GM23338 (cell line): Measurements from ENCODE around the gene LMOD1. TPM values are rescaled to one million over a fixed set of nuclear protein-coding genes. Genes with fewer than 3 reads are reported as not detected.

Source experiments
- ATAC-seq: fragments of 200-7000 bp; cut with Tn5 transposase; 3 replicates; pipeline ENCODE4 v1.9.1; 2020
- DNase-seq: peaks from one replicate; pipeline ENCODE4 v3.0.0-alpha.2; 2015; ENCODE audit warnings: low spot score
- H2AFZ ChIP-seq: fragments of 200-600 bp; sonication (generic); 2 replicates; pipeline ENCODE4 v1.8.0; 2016; ENCODE audit warnings: antibody characterized with exemption, mild to moderate bottlenecking, moderate library complexity
- H3F3A ChIP-seq: fragments of 200-600 bp; sonication (generic); replicated peaks from 2 replicates; pipeline ENCODE4 v1.8.0; 2017; ENCODE audit warnings: antibody characterized with exemption, mixed run types, low read depth
- H3K27ac ChIP-seq: fragments of 200-600 bp; sonication (generic); 2 replicates; pipeline ENCODE4 v1.6.1; 2016; ENCODE audit warnings: low read depth
- H3K27me3 ChIP-seq: fragments of 200-600 bp; sonication (generic); 2 replicates; pipeline ENCODE4 v1.8.0; 2016; ENCODE audit warnings: mild to moderate bottlenecking, mixed run types, moderate library complexity; ENCODE audit not compliant: insufficient read depth
- H3K36me3 ChIP-seq: fragments of 200-600 bp; sonication (generic); 2 replicates; pipeline ENCODE4 v1.8.0; 2016; ENCODE audit warnings: mild to moderate bottlenecking; ENCODE audit not compliant: insufficient read depth
- H3K4me1 ChIP-seq: fragments of 200-600 bp; sonication (generic); 2 replicates; pipeline ENCODE4 v1.8.0; 2016; ENCODE audit warnings: mild to moderate bottlenecking, moderate library complexity; ENCODE audit not compliant: insufficient read depth
- H3K4me2 ChIP-seq: fragments of 200-600 bp; sonication (generic); 2 replicates; pipeline ENCODE4 v1.7.1; 2017; ENCODE audit warnings: mixed run types
- H3K4me3 ChIP-seq: fragments of 200-600 bp; sonication (generic); 2 replicates; pipeline ENCODE4 v1.6.1; 2016; ENCODE audit warnings: mixed run types
- H3K79me2 ChIP-seq: fragments of 200-600 bp; sonication (generic); replicated peaks from 2 replicates; pipeline ENCODE4 v1.8.0; 2017; ENCODE audit warnings: mild to moderate bottlenecking; ENCODE audit not compliant: insufficient read depth
- H3K9me2 ChIP-seq: fragments of 200-600 bp; sonication (generic); 2 replicates; pipeline ENCODE4 v1.8.0; 2017; ENCODE audit not compliant: insufficient read depth
- H4K20me1 ChIP-seq: fragments of 200-600 bp; sonication (generic); replicated peaks from 2 replicates; pipeline ENCODE4 v1.8.0; 2017; ENCODE audit warnings: mild to moderate bottlenecking; ENCODE audit not compliant: insufficient read depth
- H3K27ac Mint-ChIP-seq: 2 replicates; pipeline ENCODE4 v1.8.0; 2020; ENCODE audit warnings: inconsistent platforms, mild to moderate bottlenecking, moderate library complexity, mixed read lengths
- H3K27me3 Mint-ChIP-seq: 3 replicates; pipeline ENCODE4 v1.8.0; 2022; ENCODE audit warnings: low read depth, mild to moderate bottlenecking, moderate library complexity, mixed read lengths, inconsistent platforms; ENCODE audit not compliant: insufficient read depth, poor library complexity
- H3K36me3 Mint-ChIP-seq: 3 replicates; pipeline ENCODE4 v1.8.0; 2021; ENCODE audit warnings: low read depth, mild to moderate bottlenecking, inconsistent platforms, moderate library complexity, mixed read lengths
- H3K4me1 Mint-ChIP-seq: 3 replicates; pipeline ENCODE4 v1.8.0; 2020; ENCODE audit warnings: mild to moderate bottlenecking, inconsistent platforms, mixed read lengths
- H3K4me3 Mint-ChIP-seq: 3 replicates; pipeline ENCODE4 v1.8.0; 2021; ENCODE audit warnings: moderate library complexity, mild to moderate bottlenecking, inconsistent platforms, mixed read lengths
- H3K9me3 Mint-ChIP-seq: 3 replicates; pipeline ENCODE4 v1.8.0; 2020; ENCODE audit warnings: moderate library complexity, mild to moderate bottlenecking, inconsistent platforms, mixed read lengths
- CREB1 ChIP-seq: fragments of 250-450 bp; sonication (Bioruptor Pico); IDR thresholded peaks from 2 replicates; pipeline ENCODE4 v1.5.0; 2020; ENCODE audit warnings: low read depth, mild to moderate bottlenecking, moderate library complexity
- CTCF ChIP-seq, 2 experiments: fragments of 200-600 bp in 1 of 2; sonication (generic) in 1 of 2; conservative IDR thresholded peaks; 2 replicates each; pipeline versions ENCODE4 v1.5.1 to v1.6.1; 2016 to 2017; ENCODE audit warnings: antibody characterized with exemption in 2 of 2, low read depth in 2 of 2, mild to moderate bottlenecking in 2 of 2, moderate library complexity in 1 of 2
- EZH2 ChIP-seq: fragments of 200-600 bp; sonication (generic); IDR thresholded peaks from one replicate; pipeline ENCODE4 v1.8.0; 2017; ENCODE audit warnings: antibody characterized with exemption, mild to moderate bottlenecking, low read depth; ENCODE audit not compliant: unreplicated experiment
- EZH2phosphoT487 ChIP-seq: fragments of 200-600 bp; sonication (generic); IDR thresholded peaks from one replicate; pipeline ENCODE4 v1.8.1; 2018; ENCODE audit warnings: antibody characterized with exemption; ENCODE audit not compliant: unreplicated experiment
- REST ChIP-seq: IDR thresholded peaks from one replicate; pipeline ENCODE4 v1.6.1; 2018; ENCODE audit warnings: antibody characterized with exemption; ENCODE audit not compliant: unreplicated experiment
- STAT1 ChIP-seq: IDR thresholded peaks from one replicate; pipeline ENCODE4 v1.6.1; 2016; ENCODE audit warnings: antibody characterized with exemption; ENCODE audit not compliant: unreplicated experiment
- ZNF114 ChIP-seq: fragments of 250-450 bp; sonication (Bioruptor Pico); IDR thresholded peaks from 2 replicates; pipeline ENCODE4 v1.5.0; 2020; ENCODE audit warnings: mild to moderate bottlenecking, moderate library complexity
- polyA plus RNA-seq: library from polyadenylated mRNA; unstranded; fragments of >200 nt; fragmentation: Nextera tagmentation; extraction: Ambion mirVana; gene quantifications from 2 replicates; pipeline ENCODE4 v1.2.1, GENCODE V29; 2016
- total RNA-seq: library from RNA; depleted of rRNA; stranded (reverse); fragments of >200 nt; shearing (Covaris generic); gene quantifications from 2 replicates; pipeline ENCODE4 v1.2.3, GENCODE V29; 2014

LMOD1 gene
- total and polyA plus RNA-seq, 2 experiments from 2014 or later = 0.74 to 1.7 TPM

- Histone ChIP-seq H3F3A (no peaks in the 10 kb centered on the region), H3K27ac (no peak overlapping the region), H3K9me2 (0 out of 2 replicates have a peak, but pooled peaks cover 7% of the 10 kb centered on the region), H3K4me1 (peaks cover 15% of the 10 kb centered on the region), H3K79me2 (no peaks in the 10 kb centered on the region), H2AFZ (no peak overlapping the region), H3K4me3 (no peak overlapping the region), H4K20me1 (no peaks in the 10 kb centered on the region), H3K36me3 (no peaks in the 10 kb centered on the region), H3K27me3 (no peaks in the 10 kb centered on the region), H3K4me2 (no peak overlapping the region)
- Mint-ChIP-seq H3K36me3 (no peaks in the 10 kb centered on the region; the same call in 2 of the 3 replicates), H3K27ac (no peak overlapping the region), H3K9me3 (no peaks in the 10 kb centered on the region), H3K4me3 (no peak overlapping the region), H3K27me3 (peaks cover 15% of the 10 kb centered on the region), H3K4me1 (peaks cover 27% of the 10 kb centered on the region)
- ATAC-seq (no peak), DNase-seq (no peak)
- no peak for TF ChIP-seq EZH2
- no peak for TF ChIP-seq ZNF114 (CRISPR knock-in tag)
- TF ChIP-seq EZH2phosphoT487 = no peak
- TF ChIP-seq CREB1 (CRISPR knock-in tag) = no peak
- no peak for TF ChIP-seq STAT1
- no peak for TF ChIP-seq CTCF (conservative IDR thresholded peaks at IDR 0.05; ENCODE audit: low read depth in 2 of 2)
Observed at GRCh38 chr1:201898992-201899391, 47.4 kb downstream of the LMOD1 start.

GRCh38 chr1:201898240-201898894, 48.0 kb downstream of the LMOD1 start:
- Mint-ChIP-seq H3K36me3 (no peaks in the 10 kb centered on the region; the same call in 2 of the 3 replicates), H3K4me1 (peaks cover 33% of the 10 kb centered on the region), H3K27ac (no peak overlapping the region), H3K4me3 (no peak overlapping the region), H3K27me3 (peaks cover 15% of the 10 kb centered on the region), H3K9me3 (no peaks in the 10 kb centered on the region)
- ATAC-seq = no peak
- Histone ChIP-seq H3K4me2 (no peak overlapping the region), H2AFZ (no peak overlapping the region), H3K36me3 (no peaks in the 10 kb centered on the region), H3K4me1 (peaks cover 16% of the 10 kb centered on the region), H3F3A (no peaks in the 10 kb centered on the region), H4K20me1 (no peaks in the 10 kb centered on the region), H3K27me3 (no peaks in the 10 kb centered on the region), H3K9me2 (0 out of 2 replicates have a peak, but pooled peaks cover 7% of the 10 kb centered on the region), H3K27ac (no peak overlapping the region), H3K79me2 (no peaks in the 10 kb centered on the region), H3K4me3 (no peak overlapping the region)
- DNase-seq = no peak
- no peak for TF ChIP-seq REST
- no peak for TF ChIP-seq EZH2
